ENCODE data around the gene SPDYE5. TPM values are rescaled to one million over a fixed set of nuclear protein-coding genes. Genes with fewer than 3 reads are reported as not detected.
"Not testable (repeated sequence)": the region's sequence is repeated elsewhere in the genome, so short reads cannot be mapped to it uniquely, and the experiment has no call there.

Gene SPDYE5, protein sequence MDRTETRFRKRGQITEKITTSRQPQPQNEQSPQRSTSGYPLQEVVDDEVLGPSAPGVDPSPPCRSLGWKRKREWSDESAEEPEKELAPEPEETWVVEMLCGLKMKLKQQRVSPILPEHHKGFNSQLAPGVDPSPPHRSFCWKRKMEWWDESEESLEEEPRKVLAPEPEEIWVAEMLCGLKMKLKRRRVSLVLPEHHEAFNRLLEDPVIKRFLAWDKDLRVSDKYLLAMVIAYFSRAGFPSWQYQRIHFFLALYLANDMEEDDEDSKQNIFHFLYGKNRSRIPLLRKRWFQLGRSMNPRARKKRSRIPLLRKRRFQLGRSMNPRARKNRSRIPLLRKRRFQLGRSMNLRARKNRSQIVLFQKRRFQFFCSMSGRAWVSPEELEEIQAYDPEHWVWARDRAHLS
- total RNA-seq (2021): not detected in 2 replicates
- long read RNA-seq, partial matches to known transcripts: 0 of 5 reads
- long read RNA-seq, other reads (novel, unspliced or antisense): 5 of 5 reads

DNA sequence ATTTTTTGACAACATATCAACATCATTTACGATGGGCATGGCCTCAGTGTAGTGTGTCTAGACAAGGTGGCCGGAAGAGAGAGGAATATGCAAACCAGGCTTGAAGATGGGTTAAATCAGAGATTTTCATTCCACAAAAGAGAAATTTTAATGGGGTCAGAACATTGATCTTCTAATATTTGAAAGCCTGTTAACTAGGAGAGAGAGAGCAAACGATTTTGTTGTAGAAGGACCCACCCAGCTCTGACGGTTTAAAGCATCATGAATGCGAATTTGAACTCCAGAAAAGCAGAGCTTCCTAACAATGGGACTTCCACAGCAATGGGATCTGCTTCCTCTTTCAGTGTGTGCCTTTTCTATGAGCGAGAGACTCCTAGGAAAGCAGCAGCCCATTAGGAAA, at the start of gene SPDYE5:
SPDYE5 (plus strand) TSS at position 301 of the 400 bp plus-strand sequence. CDS start 1,728 bp downstream, outside the sequence.
- not testable (repeated sequence) for H3K27ac Mint-ChIP-seq; H3K4me2 ChIP-seq (ENCODE audit: insufficient read depth, insufficient read length, low read length); H3K14ac ChIP-seq (ENCODE audit: insufficient read depth, low read length); H3K23me2 ChIP-seq (ENCODE audit: insufficient read length, low read depth, low read length, poor library complexity, severe bottlenecking); H3K9ac ChIP-seq (ENCODE audit: extremely low read depth, insufficient read length, low read length); H2BK120ac ChIP-seq (ENCODE audit: low read depth, low read length, poor library complexity, severe bottlenecking); H3K9me3 Mint-ChIP-seq; H4K91ac ChIP-seq (ENCODE audit: insufficient read length, low read depth, low read length); DNase-seq; H3K27ac ChIP-seq (ENCODE audit: insufficient read length, low read depth, low read length); H3K56ac ChIP-seq (ENCODE audit: insufficient read length, low read depth, low read length); H2BK15ac ChIP-seq (ENCODE audit: low read depth, low read length); H2BK20ac ChIP-seq (ENCODE audit: low read depth, low read length, poor library complexity, severe bottlenecking); H3K4me1 Mint-ChIP-seq; H3K79me2 ChIP-seq (ENCODE audit: insufficient read depth, low read length); H3K23ac ChIP-seq (ENCODE audit: insufficient read length, low read depth, low read length); H3K18ac ChIP-seq (ENCODE audit: insufficient read length, low read depth, low read length); H2BK5ac ChIP-seq (ENCODE audit: insufficient read length, low read length); H3T11ph ChIP-seq (ENCODE audit: low read length); H3K4me1 ChIP-seq (ENCODE audit: insufficient read depth, low read length); H2AK5ac ChIP-seq (ENCODE audit: insufficient read length, low read length); H3K9me3 ChIP-seq (ENCODE audit: control insufficient read depth, low read depth, low read length); H3K27me3 Mint-ChIP-seq (ENCODE audit: low read depth); H2AFZ ChIP-seq (ENCODE audit: low read length); H4K5ac ChIP-seq (ENCODE audit: insufficient read length, low read depth, low read length); H3K4ac ChIP-seq (ENCODE audit: low read depth, low read length); H3K27me3 ChIP-seq (ENCODE audit: insufficient read depth, low read length); H2BK12ac ChIP-seq (ENCODE audit: insufficient read length, low read depth, low read length); H4K20me1 ChIP-seq (ENCODE audit: control insufficient read depth, insufficient read depth, insufficient read length); H4K8ac ChIP-seq (replicated peaks; ENCODE audit: insufficient read length, low read depth, low read length); H3K4me3 Mint-ChIP-seq; H3K79me1 ChIP-seq (ENCODE audit: insufficient read depth, low read depth, low read length, poor library complexity, severe bottlenecking); H3K36me3 Mint-ChIP-seq (ENCODE audit: insufficient read depth in 1 of 3, low read depth in 3 of 3)
- WGBS (ENCODE audit: extremely low coverage, insufficient read length, low lambda C conversion rate): no CpG with 5 or more reads among the region's 6 CpGs

DNA sequence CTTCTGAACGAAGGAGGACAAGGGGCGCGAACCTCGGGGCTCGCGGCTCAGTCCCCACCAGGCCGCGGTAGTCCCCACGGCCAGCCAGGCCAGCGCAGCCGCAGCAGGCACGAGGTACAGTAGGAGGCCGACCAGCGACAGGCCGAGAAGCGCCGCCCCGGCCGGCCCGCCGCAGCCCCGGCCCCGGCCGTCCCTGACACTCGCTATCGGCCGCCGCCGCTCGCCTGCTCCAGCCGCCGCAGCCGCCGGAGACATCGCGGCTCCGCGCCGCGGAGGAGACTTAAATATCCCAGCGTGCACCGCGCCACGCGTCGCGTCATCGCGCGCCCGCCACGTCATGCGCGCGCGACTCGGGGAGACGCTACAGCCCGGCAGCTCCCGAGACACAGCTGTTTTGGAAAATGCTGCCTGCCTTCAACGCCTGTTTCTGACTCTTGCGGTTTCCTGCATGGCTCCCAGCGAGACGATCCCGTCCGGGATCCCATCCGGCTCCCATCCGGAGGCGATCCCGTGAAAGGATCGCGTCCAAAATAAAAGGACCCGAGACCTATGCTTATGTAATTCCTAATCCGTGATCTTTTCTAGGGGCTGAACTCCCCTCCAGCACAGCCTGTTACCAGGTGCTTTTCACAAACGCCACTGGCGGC, 49.5 kb upstream of the SPDYE5 start:
- H2BK120ac ChIP-seq (ENCODE audit: low read depth, low read length, poor library complexity, severe bottlenecking); H3K4ac ChIP-seq (ENCODE audit: low read depth, low read length); H3K79me2 ChIP-seq (ENCODE audit: insufficient read depth, low read length); H3K27me3 ChIP-seq (ENCODE audit: insufficient read depth, low read length); H2AFZ ChIP-seq (ENCODE audit: low read length); H3K18ac ChIP-seq (ENCODE audit: insufficient read length, low read depth, low read length); H3K14ac ChIP-seq (ENCODE audit: insufficient read depth, low read length); H3T11ph ChIP-seq (ENCODE audit: low read length); H3K27ac ChIP-seq (ENCODE audit: insufficient read length, low read depth, low read length); H4K8ac ChIP-seq (replicated peaks; ENCODE audit: insufficient read length, low read depth, low read length); H4K20me1 ChIP-seq (ENCODE audit: control insufficient read depth, insufficient read depth, insufficient read length); H2BK15ac ChIP-seq (ENCODE audit: low read depth, low read length); H3K27me3 Mint-ChIP-seq (ENCODE audit: low read depth); H2AK5ac ChIP-seq (ENCODE audit: insufficient read length, low read length); H4K91ac ChIP-seq (ENCODE audit: insufficient read length, low read depth, low read length); H3K4me1 ChIP-seq (ENCODE audit: insufficient read depth, low read length); H2BK12ac ChIP-seq (ENCODE audit: insufficient read length, low read depth, low read length); H3K23me2 ChIP-seq (ENCODE audit: insufficient read length, low read depth, low read length, poor library complexity, severe bottlenecking); H3K9me3 Mint-ChIP-seq; H3K79me1 ChIP-seq (ENCODE audit: insufficient read depth, low read depth, low read length, poor library complexity, severe bottlenecking); H4K5ac ChIP-seq (ENCODE audit: insufficient read length, low read depth, low read length); H3K56ac ChIP-seq (ENCODE audit: insufficient read length, low read depth, low read length); H2BK5ac ChIP-seq (ENCODE audit: insufficient read length, low read length); H2BK20ac ChIP-seq (ENCODE audit: low read depth, low read length, poor library complexity, severe bottlenecking); H3K4me1 Mint-ChIP-seq; H3K23ac ChIP-seq (ENCODE audit: insufficient read length, low read depth, low read length); H3K9me3 ChIP-seq (ENCODE audit: control insufficient read depth, low read depth, low read length): not testable (repeated sequence)
- peak; percentile 37 for DNase-seq
- H3K36me3 Mint-ChIP-seq (ENCODE audit: insufficient read depth in 1 of 3, low read depth in 3 of 3): peaks cover 23 to 33% (median 29%) of the 10 kb centered on the region in 3 experiments; a peak in 6 of 7 replicates
- WGBS (ENCODE audit: extremely low coverage, insufficient read length, low lambda C conversion rate): no CpG with 5 or more reads among the region's 76 CpGs
- Histone ChIP-seq H3K4me2 (ENCODE audit: insufficient read depth, insufficient read length, low read length) (peak overlapping the region; percentile 48), H3K9ac (ENCODE audit: extremely low read depth, insufficient read length, low read length) (peak overlapping the region; percentile 80)
- peak overlapping the region; percentile 93 to 99 (median 99); a peak in 5 of 7 replicates for H3K27ac Mint-ChIP-seq
- H3K4me3 Mint-ChIP-seq: peak overlapping the region; percentile 87 to 94
